HEK293T (cell line): ENCODE results near the gene PRICKLE2.

ENCODE experiments used
- BHLHE40 ChIP-seq: fragments of 450-650 bp; IDR thresholded peaks from 2 replicates; pipeline ENCODE4 v1.6.1; 2016; ENCODE audit warnings: mild to moderate bottlenecking, moderate library complexity, borderline replicate concordance
- NFRKB ChIP-seq: fragments of 450-650 bp; IDR thresholded peaks from 2 replicates; pipeline ENCODE4 v1.6.1; 2016; ENCODE audit warnings: mild to moderate bottlenecking, moderate library complexity
- SP1 ChIP-seq: fragments of 450-650 bp; IDR thresholded peaks from 2 replicates; pipeline ENCODE4 v1.6.1; 2017
- SUZ12 ChIP-seq: fragments of 450-650 bp; IDR thresholded peaks from 2 replicates; pipeline ENCODE4 v1.6.1; 2016; ENCODE audit warnings: mild to moderate bottlenecking

DNA sequence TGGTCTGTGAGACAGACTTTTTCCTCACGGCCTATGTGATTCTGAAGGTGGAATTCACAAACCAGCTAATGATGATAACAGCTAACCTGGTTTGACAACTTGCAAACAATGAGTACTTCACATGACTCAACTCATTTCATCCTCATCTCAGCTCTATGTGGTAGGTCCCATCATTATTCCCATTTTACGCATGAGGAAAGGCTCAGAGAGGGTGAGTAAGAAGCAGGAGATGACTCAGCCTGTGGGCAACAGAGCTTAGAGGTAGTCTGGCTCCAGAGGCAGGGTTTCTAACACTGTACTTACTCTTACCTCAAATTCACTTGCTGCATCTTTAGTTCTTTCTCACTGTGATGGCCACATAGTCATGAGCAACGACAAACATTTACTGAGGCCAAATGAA is 176.1 kb downstream of the PRICKLE2 start:
- TF ChIP-seq BHLHE40 (no peak), NFRKB (no peak), SUZ12 (no peak), SP1 (no peak)
